Mucosa of rectum (tissue), 2 donors: ENCODE measurements around the gene AGPAT4.
"Not testable (repeated sequence)": the region's sequence is repeated elsewhere in the genome, so short reads cannot be mapped to it uniquely, and the experiment has no call there.

ENCODE experiments used
- H3K27ac ChIP-seq, 2 donors: one replicate each; pipeline ENCODE4 v1.7.0; 2013; ENCODE audit warnings: inconsistent platforms in 2 of 2, low read depth in 2 of 2, low read length in 2 of 2
- H3K27me3 ChIP-seq, 2 donors: one replicate each; pipeline ENCODE4 v1.7.0; 2013; ENCODE audit warnings: low read length in 2 of 2; ENCODE audit not compliant: control insufficient read depth in 2 of 2, insufficient read depth in 2 of 2
- H3K36me3 ChIP-seq, 2 donors: one replicate each; pipeline ENCODE4 v1.7.0; 2013; ENCODE audit warnings: low read length in 2 of 2; ENCODE audit not compliant: control insufficient read depth in 2 of 2, insufficient read depth in 2 of 2
- H3K4me1 ChIP-seq, 2 donors: one replicate each; pipeline ENCODE4 v1.7.0; 2013; ENCODE audit warnings: low read length in 2 of 2, mild to moderate bottlenecking in 1 of 2; ENCODE audit not compliant: control insufficient read depth in 2 of 2, insufficient read depth in 2 of 2
- H3K4me3 ChIP-seq, 2 donors: one replicate each; pipeline ENCODE4 v1.7.0; 2013; ENCODE audit warnings: low read length in 2 of 2
- H3K9ac ChIP-seq, 2 donors: one replicate each; pipeline ENCODE4 v1.7.0; 2013; ENCODE audit warnings: low read length in 2 of 2, low read depth in 1 of 2, mild to moderate bottlenecking in 1 of 2
- H3K9me3 ChIP-seq, 2 donors: one replicate each; pipeline ENCODE4 v1.7.0; 2013; ENCODE audit warnings: low read length in 2 of 2; ENCODE audit not compliant: control insufficient read depth in 2 of 2
- donor health status: healthy.
- donor health status: Normal muscosa, but diverticular disease.

The AGPAT4 gene

DNA sequence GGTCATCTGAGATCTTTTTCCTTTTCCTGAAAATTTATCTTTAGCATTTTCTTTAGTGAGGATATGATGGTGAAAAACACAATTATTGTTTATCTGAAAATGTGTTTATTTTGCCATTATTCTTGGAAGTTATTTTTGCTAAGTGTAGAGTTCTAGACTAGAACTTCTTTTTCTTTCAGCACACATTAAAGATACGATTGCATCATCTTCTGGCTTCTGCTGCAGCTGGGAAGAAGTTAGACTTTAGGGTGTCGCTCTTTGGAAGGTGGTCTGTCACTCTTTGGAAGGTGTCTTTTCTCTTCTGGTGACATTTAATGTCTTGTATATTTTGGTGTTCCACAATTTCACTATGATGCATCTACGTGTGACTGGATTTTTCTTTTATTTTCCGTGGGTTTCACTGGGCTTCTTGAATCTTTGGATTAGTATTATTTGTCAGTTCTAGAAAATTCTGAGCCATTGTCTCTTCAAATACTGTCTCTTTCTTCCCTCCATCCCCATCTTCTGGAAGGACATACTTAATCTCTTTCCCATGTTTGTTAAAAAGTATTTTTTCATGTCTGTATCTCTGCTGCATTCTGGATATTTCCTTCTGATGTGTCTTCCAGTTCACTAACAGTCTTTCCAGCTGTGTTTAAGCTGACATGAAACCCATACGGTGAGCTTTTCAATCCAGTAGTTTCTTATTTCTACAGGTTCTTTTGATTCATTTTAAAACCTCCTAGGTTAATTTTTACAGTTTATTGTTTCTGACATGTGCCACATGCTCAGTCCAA lies 81.0 kb downstream of the AGPAT4 start:
- Histone ChIP-seq H3K36me3 (no peaks in the 10 kb centered on the region), H3K27ac (no peak overlapping the region), H3K9ac (no peak overlapping the region), H3K9me3 (no peaks in the 10 kb centered on the region), H3K27me3 (no peaks in the 10 kb centered on the region), H3K4me3 (no peak overlapping the region), H3K4me1 (no peaks in the 10 kb centered on the region)

DNA sequence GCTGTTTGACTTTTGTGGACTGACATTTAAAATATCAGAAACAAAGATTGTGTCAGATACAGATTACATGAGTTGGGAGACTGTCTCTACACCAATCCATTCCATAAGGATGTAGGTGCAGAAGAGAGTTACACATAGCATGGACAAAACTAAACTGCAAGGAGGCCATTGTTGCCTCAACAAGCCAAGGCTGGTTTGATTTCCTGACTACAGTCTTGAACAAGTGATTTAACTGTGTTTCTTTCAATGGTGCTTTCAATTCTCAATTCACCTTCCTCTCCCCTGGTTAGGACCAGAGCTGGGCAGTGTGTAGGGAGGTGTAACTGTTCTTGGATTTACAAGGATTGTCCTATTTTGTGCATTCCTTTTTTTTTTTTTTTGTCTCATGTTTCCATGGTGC lies 82.2 kb downstream of the AGPAT4 start:
- Histone ChIP-seq H3K4me3 (no peak overlapping the region), H3K9me3 (no peaks in the 10 kb centered on the region), H3K9ac (no peak overlapping the region), H3K27ac (no peak overlapping the region), H3K27me3 (no peaks in the 10 kb centered on the region), H3K4me1 (no peaks in the 10 kb centered on the region), H3K36me3 (no peaks in the 10 kb centered on the region)

DNA sequence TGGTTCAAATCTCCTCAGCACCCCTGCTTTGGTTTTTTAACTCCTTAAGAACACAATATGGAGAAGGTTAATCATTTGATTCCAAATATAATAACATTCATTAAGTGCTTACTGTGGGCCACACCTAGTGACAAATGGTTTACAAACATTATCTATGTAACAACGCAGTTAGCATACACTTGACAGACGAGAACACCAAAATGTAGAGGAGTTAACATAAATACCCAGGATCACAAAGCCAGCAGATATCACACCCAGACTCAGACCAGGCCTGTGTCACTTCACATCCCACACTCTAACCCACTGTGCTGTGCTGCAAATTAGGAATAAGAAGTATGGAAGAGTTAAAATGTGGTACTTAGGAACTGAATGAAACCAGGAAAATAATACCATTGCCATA lies 82.9 kb downstream of the AGPAT4 start:
- Histone ChIP-seq H3K27ac (no peak overlapping the region), H3K27me3 (no peaks in the 10 kb centered on the region), H3K9ac (no peak overlapping the region), H3K4me3 (no peak overlapping the region), H3K36me3 (no peaks in the 10 kb centered on the region), H3K9me3 (no peaks in the 10 kb centered on the region), H3K4me1 (no peaks in the 10 kb centered on the region)

DNA sequence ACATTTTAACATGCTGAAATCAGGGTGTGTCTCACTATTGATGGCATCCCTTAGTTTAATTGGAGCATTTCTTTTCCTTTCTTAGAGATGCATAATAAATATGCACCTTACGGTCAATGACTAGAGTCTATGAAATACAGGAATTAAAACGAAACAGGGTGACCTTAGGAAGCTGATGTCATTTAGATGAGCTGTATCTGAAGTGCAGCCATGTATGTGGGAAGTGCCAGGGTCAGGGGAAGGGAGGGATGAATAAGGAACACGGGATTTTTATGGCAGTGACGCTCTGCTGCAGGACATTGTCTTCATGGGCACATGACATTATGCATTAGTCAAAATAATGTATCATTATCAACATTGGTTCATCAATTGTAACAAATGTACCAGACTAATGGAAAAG lies 84.0 kb downstream of the AGPAT4 start:
- Histone ChIP-seq H3K4me3 (no peak overlapping the region), H3K9ac (no peak overlapping the region), H3K9me3 (no peaks in the 10 kb centered on the region), H3K27ac (no peak overlapping the region), H3K4me1 (no peaks in the 10 kb centered on the region), H3K36me3 (no peaks in the 10 kb centered on the region), H3K27me3 (no peaks in the 10 kb centered on the region)

DNA sequence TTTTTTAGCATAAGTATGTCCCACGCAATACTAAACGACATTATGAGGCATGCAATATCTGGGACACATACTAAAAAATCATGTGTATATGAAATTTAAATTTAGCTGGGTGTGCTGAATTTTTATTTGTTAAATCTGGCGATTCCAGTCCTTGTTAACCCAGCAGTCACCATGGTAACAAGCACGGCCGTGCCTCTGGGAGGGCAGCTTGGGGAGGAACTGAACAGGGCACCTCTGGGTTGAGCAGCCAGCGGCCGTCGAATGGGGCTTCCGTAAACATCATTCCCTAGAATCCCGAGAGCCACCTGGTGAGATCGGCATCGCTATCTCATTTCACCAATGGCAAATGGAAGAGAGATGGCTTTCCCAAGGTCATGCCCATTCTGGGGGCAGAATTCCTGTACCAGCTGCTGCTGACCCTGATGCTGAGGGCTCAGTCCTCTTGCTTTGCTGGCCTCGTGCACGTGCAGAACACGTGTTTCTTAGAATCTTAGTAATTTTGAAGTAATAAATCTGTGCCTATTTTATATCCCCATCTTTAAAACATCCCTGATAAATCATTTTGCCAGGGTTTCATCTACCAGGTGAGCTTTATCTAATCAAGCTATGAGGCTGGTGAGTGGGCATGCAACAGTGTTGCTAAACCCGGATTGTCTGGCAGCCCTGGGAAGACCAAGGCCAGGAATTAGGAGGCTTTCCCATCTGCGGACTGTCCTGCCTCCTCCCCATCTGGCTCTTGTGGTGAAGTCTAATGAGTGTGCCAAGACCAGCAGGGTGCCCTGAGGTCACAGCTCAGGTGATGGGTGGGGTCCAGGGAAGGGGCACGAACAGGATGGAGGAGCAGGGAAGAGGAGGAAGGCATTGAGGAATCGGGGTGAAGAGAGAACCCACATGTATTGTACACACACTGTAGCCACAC lies 85.1 kb downstream of the AGPAT4 start:
- no peaks in the 10 kb centered on the region for H3K27me3 ChIP-seq
- H3K27ac ChIP-seq, result no peak overlapping the region
- H3K36me3 ChIP-seq, result no peaks in the 10 kb centered on the region
- H3K4me1 ChIP-seq, result no peaks in the 10 kb centered on the region
- no peaks in the 10 kb centered on the region for H3K9me3 ChIP-seq
- H3K4me3 ChIP-seq, result no peak overlapping the region
- H3K9ac ChIP-seq, result no peak overlapping the region

DNA sequence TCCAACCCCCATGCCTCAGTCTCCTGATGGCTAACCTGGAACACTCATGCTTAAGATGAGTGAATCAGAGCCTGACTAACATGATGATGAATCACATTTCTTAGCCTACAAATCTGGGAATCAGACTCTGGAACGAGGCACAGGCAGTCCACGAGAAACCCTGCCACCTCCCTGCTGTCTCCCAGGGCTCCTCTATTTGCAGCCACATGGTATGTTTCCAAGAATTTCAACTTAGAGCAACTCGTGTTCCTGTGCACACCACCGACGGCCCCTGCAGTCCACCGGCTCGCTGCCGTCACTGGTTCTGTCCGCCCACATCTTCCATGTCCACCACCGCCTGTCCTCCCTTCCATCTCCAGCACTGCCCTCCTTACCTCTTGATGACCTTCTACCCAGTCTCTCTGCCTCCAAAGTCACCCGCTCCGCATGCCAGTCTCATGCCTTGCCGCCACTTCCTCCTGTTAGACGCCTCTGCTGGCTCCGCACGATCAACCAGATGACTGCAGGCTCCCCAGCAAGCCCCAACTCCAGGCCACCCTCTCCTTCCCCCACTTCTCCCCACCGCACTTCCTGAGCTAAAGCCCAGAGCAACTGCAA lies 87.6 kb downstream of the AGPAT4 start:
- no peaks in the 10 kb centered on the region for H3K4me1 ChIP-seq
- no peaks in the 10 kb centered on the region for H3K27me3 ChIP-seq
- H3K9me3 ChIP-seq, result no peaks in the 10 kb centered on the region
- no peaks in the 10 kb centered on the region for H3K36me3 ChIP-seq
- H3K27ac ChIP-seq, result no peak overlapping the region
- no peak overlapping the region for H3K4me3 ChIP-seq
- no peak overlapping the region for H3K9ac ChIP-seq

DNA sequence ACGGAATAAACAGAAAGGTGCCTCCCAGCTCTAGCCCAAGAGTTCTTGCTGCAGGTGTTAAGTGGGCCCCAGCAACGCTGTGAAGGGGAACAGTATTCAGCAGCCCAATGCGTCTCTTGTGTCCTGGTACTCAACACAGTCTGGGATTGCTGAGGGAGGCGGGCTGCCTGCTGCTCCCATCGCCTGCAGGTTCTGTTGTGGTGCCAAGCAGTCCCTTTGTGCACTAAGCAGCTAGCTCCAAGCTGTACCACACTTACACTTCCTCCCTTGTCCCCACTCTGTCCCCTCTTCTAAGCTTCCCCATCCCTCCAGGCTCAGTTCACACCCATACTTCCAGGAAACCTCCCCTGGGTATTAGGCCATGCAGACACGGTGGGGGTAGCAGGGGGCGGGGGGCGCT lies 92.7 kb downstream of the AGPAT4 start:
- Histone ChIP-seq H3K4me3 (no peak overlapping the region), H3K9me3 (no peaks in the 10 kb centered on the region), H3K27me3 (no peaks in the 10 kb centered on the region), H3K36me3 (no peaks in the 10 kb centered on the region), H3K27ac (no peak overlapping the region), H3K4me1 (no peaks in the 10 kb centered on the region), H3K9ac (no peak overlapping the region)

DNA sequence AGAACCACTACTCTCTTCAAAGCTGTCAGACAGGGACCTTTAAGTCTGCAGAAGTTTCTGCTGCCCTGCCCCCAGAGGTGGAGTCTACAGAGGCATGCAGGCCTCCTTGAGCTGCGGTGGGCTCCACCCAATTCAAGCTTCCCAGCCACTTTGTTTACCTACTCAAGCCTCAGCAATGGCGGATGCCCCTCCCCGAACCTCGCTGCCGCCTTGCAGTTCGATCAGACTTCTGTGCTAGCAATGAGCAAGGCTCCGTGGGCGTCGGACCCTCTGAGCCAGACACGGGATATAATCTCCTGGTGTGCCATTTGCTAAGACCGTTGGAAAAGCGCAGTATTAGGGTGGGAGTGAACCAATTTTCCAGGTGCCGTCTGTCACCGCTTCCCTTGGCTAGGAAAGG lies 95.7 kb downstream of the AGPAT4 start:
- not testable (repeated sequence) for H3K27ac ChIP-seq, H3K27me3 ChIP-seq, H3K4me3 ChIP-seq, H3K36me3 ChIP-seq, H3K9me3 ChIP-seq, H3K9ac ChIP-seq, H3K4me1 ChIP-seq

DNA sequence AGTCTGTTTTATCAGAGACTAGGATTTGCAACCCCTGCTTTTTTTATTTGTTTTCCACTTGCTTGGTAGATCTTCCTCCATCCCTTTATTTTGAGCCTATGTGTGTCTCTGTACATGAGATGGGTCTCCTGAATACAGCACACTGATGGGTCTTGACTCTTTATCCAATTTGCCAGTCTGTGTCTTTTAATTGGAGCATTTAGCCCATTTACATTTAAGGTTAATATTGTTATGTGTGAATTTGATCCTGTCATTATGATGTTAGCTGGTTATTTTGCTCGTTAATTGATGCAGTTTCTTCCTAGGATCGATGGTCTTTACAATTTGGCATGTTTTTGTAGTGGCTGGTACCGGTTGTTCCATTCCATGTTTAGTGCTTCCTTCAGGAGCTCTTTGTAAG lies 97.4 kb downstream of the AGPAT4 start:
- H3K9ac ChIP-seq, H3K9me3 ChIP-seq, H3K36me3 ChIP-seq, H3K27ac ChIP-seq, H3K27me3 ChIP-seq, H3K4me1 ChIP-seq, H3K4me3 ChIP-seq: not testable (repeated sequence)

DNA sequence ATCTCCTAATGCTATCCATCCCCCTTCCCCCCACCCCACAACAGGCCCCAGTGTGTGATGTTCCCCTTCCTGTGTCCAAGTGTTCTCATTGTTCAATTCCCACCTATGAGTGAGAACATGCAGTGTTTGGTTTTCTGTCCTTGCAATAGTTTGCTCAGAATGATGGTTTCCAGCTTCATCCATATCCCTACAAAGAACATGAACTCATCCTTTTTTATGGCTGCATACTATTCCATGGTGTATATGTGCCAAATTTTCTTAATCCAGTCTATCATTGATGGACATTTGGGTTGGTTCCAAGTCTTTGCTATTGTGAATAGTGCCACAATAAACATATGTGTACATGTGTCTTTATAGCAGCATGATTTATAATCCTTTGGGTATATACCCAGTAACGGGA lies 101.1 kb downstream of the AGPAT4 start:
- not testable (repeated sequence) for H3K36me3 ChIP-seq, H3K4me3 ChIP-seq, H3K4me1 ChIP-seq

More for the DNA sequence above, 101.1 kb downstream of the AGPAT4 start:
- H3K27ac ChIP-seq, H3K27me3 ChIP-seq, H3K9me3 ChIP-seq, H3K9ac ChIP-seq: not testable (repeated sequence)
